Activated T-helper 2 cell treated with anti-CD3 and anti-CD28 coated beads, Interferon-gamma antibody, Interleukin-2, Interleukin-4, amounts not matched to agents 10 μg/mL and 5 μg/mL and 100 μg/mL, durations not matched to agents 14 hours and 24 hours and 36 hours (primary cell): Measurements from ENCODE around the gene DVL2. TPM values are rescaled to one million over a fixed set of nuclear protein-coding genes. Genes with fewer than 3 reads are reported as not detected.

ENCODE experiments used
- DNase-seq: peaks from one replicate; pipeline ENCODE4 v3.0.0; 2021; ENCODE audit warnings: low spot score
- H3K27ac Mint-ChIP-seq: one replicate; pipeline ENCODE4 v1.8.0; 2021; ENCODE audit warnings: mixed read lengths
- H3K27me3 Mint-ChIP-seq: one replicate; pipeline ENCODE4 v1.8.0; 2021; ENCODE audit warnings: low read depth, mixed read lengths
- H3K36me3 Mint-ChIP-seq: one replicate; pipeline ENCODE4 v1.8.0; 2021; ENCODE audit warnings: low read depth, mixed read lengths
- H3K4me1 Mint-ChIP-seq: one replicate; pipeline ENCODE4 v1.8.0; 2021; ENCODE audit warnings: low read depth, mixed read lengths
- H3K4me3 Mint-ChIP-seq: one replicate; pipeline ENCODE4 v1.8.0; 2021; ENCODE audit warnings: low read depth, mild to moderate bottlenecking, moderate library complexity, mixed read lengths
- H3K9me3 Mint-ChIP-seq: one replicate; pipeline ENCODE4 v1.8.0; 2021; ENCODE audit warnings: mixed read lengths
- intact Hi-C: fragments of 100-400 bp; cut with micrococcal nuclease; formaldehyde crosslinking; loops from one replicate; pipeline ENCODE4 v1.15.1; 2023
- total RNA-seq: library from RNA; stranded (reverse); gene quantifications from 2 replicates; pipeline ENCODE4 v1.2.3, GENCODE V29; 2022

The DVL2 gene
- total RNA-seq, 1 donor from 2014 or later: 69.7 TPM

- intact Hi-C loops: no loop called here
- Mint-ChIP-seq H3K4me1 (peaks cover 6% of the 10 kb centered on the region), H3K9me3 (no peaks in the 10 kb centered on the region), H3K36me3 (peaks cover 74% of the 10 kb centered on the region), H3K27ac (no peak overlapping the region), H3K27me3 (no peaks in the 10 kb centered on the region), H3K4me3 (no peak overlapping the region)
- DNase-seq: no peak
Observed at GRCh38 chr17:7226721-7227710, 7.3 kb downstream of the DVL2 start.

- H3K36me3 Mint-ChIP-seq: peaks cover 81% of the 10 kb centered on the region
- intact Hi-C loops: no loop called here
- DNase-seq: no peak
- no peak overlapping the region for H3K27ac Mint-ChIP-seq
- H3K27me3 Mint-ChIP-seq: no peaks in the 10 kb centered on the region
- H3K9me3 Mint-ChIP-seq: no peaks in the 10 kb centered on the region
- H3K4me1 Mint-ChIP-seq: peaks cover 13% of the 10 kb centered on the region
- H3K4me3 Mint-ChIP-seq: no peak overlapping the region
Observed at GRCh38 chr17:7225711-7226331, 8.5 kb downstream of the DVL2 start.

GRCh38 chr17:7224661-7225111 is 9.6 kb downstream of the DVL2 start:
- Mint-ChIP-seq H3K4me3 (no peak overlapping the region), H3K27ac (no peak overlapping the region), H3K9me3 (no peaks in the 10 kb centered on the region), H3K4me1 (peaks cover 20% of the 10 kb centered on the region), H3K36me3 (peaks cover 80% of the 10 kb centered on the region), H3K27me3 (no peaks in the 10 kb centered on the region)
- intact Hi-C loops: no loop called here
- no peak for DNase-seq

- no peak for DNase-seq
- Mint-ChIP-seq H3K4me1 (peaks cover 25% of the 10 kb centered on the region), H3K27me3 (no peaks in the 10 kb centered on the region), H3K9me3 (no peaks in the 10 kb centered on the region), H3K27ac (no peak overlapping the region), H3K36me3 (peaks cover 75% of the 10 kb centered on the region), H3K4me3 (no peak overlapping the region)
- intact Hi-C loops: no loop called here
Observed at GRCh38 chr17:7224110-7224509, 10.2 kb downstream of the DVL2 start.

GRCh38 chr17:7223375-7223774 is 10.9 kb downstream of the DVL2 start:
- DNase-seq: no peak
- peaks cover 70% of the 10 kb centered on the region for H3K36me3 Mint-ChIP-seq
- no peak overlapping the region for H3K4me3 Mint-ChIP-seq
- no peaks in the 10 kb centered on the region for H3K9me3 Mint-ChIP-seq
- no peak overlapping the region for H3K27ac Mint-ChIP-seq
- no peaks in the 10 kb centered on the region for H3K27me3 Mint-ChIP-seq
- peaks cover 30% of the 10 kb centered on the region for H3K4me1 Mint-ChIP-seq
- intact Hi-C loops: no loop called here

GRCh38 chr17:7222972-7223292 is 11.4 kb downstream of the DVL2 start:
- no peaks in the 10 kb centered on the region for H3K9me3 Mint-ChIP-seq
- peaks cover 30% of the 10 kb centered on the region for H3K4me1 Mint-ChIP-seq
- H3K36me3 Mint-ChIP-seq: peaks cover 65% of the 10 kb centered on the region
- no peak for DNase-seq
- H3K27me3 Mint-ChIP-seq: no peaks in the 10 kb centered on the region
- intact Hi-C loops: no loop called here
- H3K27ac Mint-ChIP-seq: no peak overlapping the region
- no peak overlapping the region for H3K4me3 Mint-ChIP-seq

GRCh38 chr17:7222093-7222971 is 12.0 kb downstream of the DVL2 start:
- H3K27me3 Mint-ChIP-seq: no peaks in the 10 kb centered on the region
- no peak overlapping the region for H3K27ac Mint-ChIP-seq
- H3K9me3 Mint-ChIP-seq: no peaks in the 10 kb centered on the region
- DNase-seq: no peak
- H3K4me1 Mint-ChIP-seq: peaks cover 33% of the 10 kb centered on the region
- peaks cover 61% of the 10 kb centered on the region for H3K36me3 Mint-ChIP-seq
- intact Hi-C loops: no loop called here
- H3K4me3 Mint-ChIP-seq: no peak overlapping the region

GRCh38 chr17:7221278-7222092 is 12.8 kb downstream of the DVL2 start:
- H3K9me3 Mint-ChIP-seq: no peaks in the 10 kb centered on the region
- peaks cover 36% of the 10 kb centered on the region for H3K4me1 Mint-ChIP-seq
- peaks cover 53% of the 10 kb centered on the region for H3K36me3 Mint-ChIP-seq
- no peaks in the 10 kb centered on the region for H3K27me3 Mint-ChIP-seq
- peak overlapping the region; percentile 99 for H3K4me3 Mint-ChIP-seq
- intact Hi-C loops: loop anchor here (1.0 kb wide), 2 partner anchors 13 to 73 kb away; partner anchors contain the start of genes DVL2 and YBX2
- no peak for DNase-seq
- H3K27ac Mint-ChIP-seq: peak overlapping the region; percentile 91

GRCh38 chr17:7220593-7221277 is 13.6 kb downstream of the DVL2 start:
- Mint-ChIP-seq H3K9me3 (no peaks in the 10 kb centered on the region), H3K4me3 (peak overlapping the region; percentile 99), H3K4me1 (peaks cover 44% of the 10 kb centered on the region), H3K27ac (peak overlapping the region; percentile 91), H3K36me3 (peaks cover 49% of the 10 kb centered on the region), H3K27me3 (no peaks in the 10 kb centered on the region)
- peak; percentile 47 for DNase-seq
- intact Hi-C loops: loop anchor here (1.0 kb wide), 2 partner anchors 14 to 74 kb away; partner anchors contain the start of genes DVL2 and YBX2

- Mint-ChIP-seq H3K27ac (peak within 1 kb of the TSS; percentile 98), H3K9me3 (no peaks in the 10 kb centered on the region), H3K36me3 (peaks cover 45% of the 10 kb centered on the region), H3K4me3 (peak within 1 kb of the TSS; percentile 99), H3K27me3 (no peaks in the 10 kb centered on the region), H3K4me1 (peaks cover 48% of the 10 kb centered on the region)
- intact Hi-C loops: loop anchor here (1.0 kb wide), 1 partner anchor 185 kb away; no protein-coding TSS in a partner anchor
- peak; percentile 67 for DNase-seq
Observed at GRCh38 chr17:7219812-7220592, 14.3 kb downstream of the DVL2 start, which contains the start of the genes ACADVL and DLG4. Gene ACADVL (plus strand): TSS chr17:7219938. CDS start chr17:7219985, 47 bp downstream. Gene DLG4 (minus strand): TSS chr17:7219836.
